Ovary (tissue), 9 donors: ENCODE data around the gene FAM81B. TPM values are rescaled to one million over a fixed set of nuclear protein-coding genes. Genes with fewer than 3 reads are reported as not detected.
"Not testable (repeated sequence)": the region's sequence is repeated elsewhere in the genome, so short reads cannot be mapped to it uniquely, and the experiment has no call there.

Experiments
- DNase-seq, 5 donors: peaks; one replicate each; pipeline ENCODE4 v3.0.0-alpha.2; 2019 to 2020
- H3K27ac ChIP-seq, 2 donors: fragments of 200-600 bp; one replicate each; pipeline versions ENCODE4 v1.5.1 to v1.8.0; 2019 to 2022
- H3K27me3 ChIP-seq: fragments of 200-600 bp; one replicate; pipeline ENCODE4 v1.8.0; 2022
- H3K36me3 ChIP-seq: fragments of 200-600 bp; sonication (generic); one replicate; pipeline ENCODE4 v1.5.1; 2019
- H3K4me1 ChIP-seq: one replicate; pipeline ENCODE4 v1.8.1; 2013; ENCODE audit warnings: mild to moderate bottlenecking, moderate library complexity; ENCODE audit not compliant: insufficient read depth
- H3K4me3 ChIP-seq: fragments of 200-600 bp; sonication (generic); one replicate; pipeline ENCODE4 v1.5.1; 2017
- H3K9me3 ChIP-seq, 2 donors: fragments of 200-600 bp in 1 of 2; sonication (generic) in 1 of 2; one replicate each; pipeline versions ENCODE4 v1.5.1 to v1.8.1; 2013 to 2019; ENCODE audit warnings: mild to moderate bottlenecking in 1 of 2, moderate library complexity in 1 of 2
- CTCF ChIP-seq, 3 donors: fragments of 450-650 bp in 2 of 3; fragments of 200-600 bp in 1 of 3; IDR thresholded peaks; one replicate each; pipeline versions ENCODE4 v1.5.1 to v1.8.0; 2016 to 2022; ENCODE audit warnings: antibody characterized with exemption in 3 of 3, mild to moderate bottlenecking in 1 of 3
- EP300 ChIP-seq: sonication (generic); formaldehyde crosslinking; IDR thresholded peaks from one replicate; pipeline ENCODE4 v1.6.1; 2017; ENCODE audit warnings: antibody characterized with exemption
- POLR2A ChIP-seq: fragments of 450-650 bp; IDR thresholded peaks from one replicate; pipeline ENCODE4 v1.6.1; 2017; ENCODE audit warnings: antibody characterized with exemption, mild to moderate bottlenecking, moderate library complexity
- WGBS, 3 donors: extraction: QIAGEN DNeasy Blood & Tissue Kit in 1 of 3; methylation state at CpG; one replicate each; pipeline versions ENCODE4 v1.1.5 to v1.1.7; 2013 to 2017; 5-methylcytosine and 5-hydroxymethylcytosine counted together
- intact Hi-C, 4 donors: fragments of 100-400 bp; cut with DNase I; formaldehyde crosslinking; loops; one replicate each; pipeline versions ENCODE4 v1.11.0 to v1.15.1; 2022 to 2023
- polyA plus RNA-seq, 2 donors: library from polyadenylated mRNA; stranded (reverse); fragments of 200-250 nt in 1 of 2; fragments of 350-450 nt in 1 of 2; fragmentation: Illumina TruSeq in 1 of 2; extraction: RNeasy Lipid Tissue Mini Kit (QIAGEN cat#74804) in 1 of 2; gene quantifications; one replicate each; pipeline ENCODE4 v1.2.3, GENCODE V29; 2013 to 2014
- total RNA-seq, 7 donors: library from RNA; depleted of rRNA in 2 of 7; stranded (reverse); fragments of >200 nt in 2 of 7; fragmentation: NEBNext Ultra II Directional in 3 of 7; extraction: Animal tissue kit (Norgen Biotek cat#: 25700) in 3 of 7; gene quantifications; one replicate each; pipeline versions ENCODE4 v1.1.0 to v1.2.4, GENCODE V29; 2016 to 2023
- donor health status: DM: no; HTN: no; CAD: no; lungs with moderate emphysema.
- donor health status: DM: no; HTN: no; CAD: no.
- donor health status: Bipolar disorder and iron deficiency.
- donor health status: DM: yes; HTN: yes; CAD: no.
- donor health status: DM: no; HTN: no; CAD: no.
- donor health status: DM: yes; HTN: yes; CAD: no.

FAM81B gene
- total and polyA plus RNA-seq, 9 donors = 0.36 to 20.8 (median 2.3) TPM; not detected in 3

DNA sequence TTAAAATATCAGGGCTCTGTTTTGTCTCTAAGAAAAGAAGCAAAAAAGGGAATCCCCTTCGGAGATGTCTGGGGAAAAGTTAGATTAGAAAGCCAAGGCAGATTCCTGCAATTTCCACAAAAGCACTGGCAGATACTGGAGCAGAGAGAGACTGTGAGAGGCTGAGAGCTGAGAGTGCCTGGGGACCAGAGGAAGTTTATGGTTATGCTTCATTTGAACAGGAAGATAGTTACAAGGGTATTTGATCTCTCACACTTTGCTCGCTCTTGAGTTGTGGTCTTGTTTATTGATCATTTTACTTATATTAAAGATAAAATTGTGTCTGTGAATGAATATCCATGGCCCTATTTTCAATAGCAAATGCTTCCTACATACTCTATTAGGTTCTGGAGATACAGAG is 32.8 kb upstream of the FAM81B start:
- TF ChIP-seq CTCF (IDR thresholded peaks at IDR 0.05) (no peak), EP300 (no peak), POLR2A (no peak)

GRCh38 chr5:95358848-95359247 is 32.3 kb upstream of the FAM81B start:
- Histone ChIP-seq H3K9me3 (no peaks in the 10 kb centered on the region), H3K36me3 (no peaks in the 10 kb centered on the region), H3K4me3 (no peak overlapping the region), H3K27ac (no peak overlapping the region), H3K27me3 (no peaks in the 10 kb centered on the region), H3K4me1 (no peaks in the 10 kb centered on the region)
- DNase-seq = no peak
- 42 to 57% (median 46%) methylated on average over 2 of the region's 2 CpGs for WGBS, 3 donors
- TF ChIP-seq CTCF (IDR thresholded peaks at IDR 0.05) (no peak), EP300 (no peak), POLR2A (no peak)
- intact Hi-C loops = no loop called here

More for the DNA sequence above, 32.8 kb upstream of the FAM81B start:
- no peak overlapping the region for H3K4me3 ChIP-seq
- DNase-seq = no peak
- no peaks in the 10 kb centered on the region for H3K4me1 ChIP-seq
- no peaks in the 10 kb centered on the region for H3K9me3 ChIP-seq
- no peaks in the 10 kb centered on the region for H3K36me3 ChIP-seq
- no peak overlapping the region for H3K27ac ChIP-seq
- WGBS, 3 donors = 67 to 77% (median 71%) methylated on average over 2 of the region's 2 CpGs
- no peaks in the 10 kb centered on the region for H3K27me3 ChIP-seq
- intact Hi-C loops = no loop called here

DNA sequence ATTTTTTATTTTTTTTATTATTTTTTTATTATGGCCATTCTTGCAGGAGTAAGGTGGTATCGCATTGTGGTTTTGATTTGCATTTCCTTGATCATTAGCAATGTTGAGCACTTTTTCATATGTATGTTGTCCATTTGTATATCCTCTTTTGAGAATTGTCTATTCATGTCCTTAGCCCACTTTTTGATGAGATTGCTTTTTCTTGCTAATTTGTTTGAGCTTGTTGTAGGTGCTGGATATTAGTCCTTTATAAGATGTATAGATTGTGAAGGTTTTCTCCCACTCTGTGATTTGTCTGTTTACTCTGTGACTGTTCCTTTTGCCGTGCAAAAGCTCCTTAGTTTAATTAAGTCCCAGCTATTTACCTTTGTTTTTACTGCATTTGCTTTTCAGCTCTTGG is 30.5 kb upstream of the FAM81B start:
- 82 to 90% (median 89%) methylated on average over 2 of the region's 2 CpGs for WGBS, 3 donors

DNA sequence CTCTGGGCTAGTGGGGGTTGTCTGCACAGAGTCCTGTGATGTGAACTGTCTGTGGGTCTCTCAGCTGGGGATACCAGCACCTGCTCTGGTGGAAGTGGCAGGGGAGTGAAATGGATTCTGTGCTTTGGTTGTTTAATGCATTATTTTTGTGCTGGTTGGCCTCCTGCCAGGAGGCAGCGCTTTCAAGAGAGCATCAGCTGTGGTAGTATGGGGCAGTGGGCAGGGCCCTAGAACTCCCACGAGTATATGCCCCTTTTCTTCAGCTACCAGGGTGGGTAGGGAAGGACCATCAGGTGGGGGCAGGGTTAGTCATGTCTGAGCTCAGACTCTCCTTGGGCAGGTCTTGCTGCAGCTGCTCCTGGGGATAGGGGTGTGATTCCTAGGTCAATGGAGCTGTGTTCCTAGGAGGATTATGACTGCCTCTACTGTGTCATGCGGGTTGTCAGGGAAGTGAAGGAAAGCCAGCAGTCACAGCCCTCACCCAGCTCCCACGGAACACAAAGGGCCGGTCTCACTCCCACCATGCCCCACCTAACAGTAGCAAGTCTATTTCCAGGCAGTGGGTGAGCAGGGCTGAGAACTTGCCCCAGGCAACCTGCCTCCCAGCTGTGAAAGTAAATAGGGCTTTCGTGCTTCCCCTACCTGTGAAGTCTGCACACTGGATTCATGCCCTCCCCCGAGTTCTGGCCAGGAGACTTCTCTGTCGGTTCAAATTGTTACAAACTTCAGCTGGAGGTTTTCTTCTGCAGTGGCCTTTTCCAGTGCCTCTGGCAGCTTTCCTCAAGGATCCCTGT is 25.7 kb upstream of the FAM81B start:
- Histone ChIP-seq H3K36me3 (no peaks in the 10 kb centered on the region), H3K4me3 (no peak overlapping the region), H3K27me3 (no peaks in the 10 kb centered on the region), H3K9me3 (no peaks in the 10 kb centered on the region), H3K4me1 (no peaks in the 10 kb centered on the region), H3K27ac (no peak overlapping the region)
- 76 to 81% (median 78%) methylated on average over 8 of the region's 8 CpGs for WGBS, 3 donors
- intact Hi-C loops = no loop called here
- DNase-seq = no peak
- TF ChIP-seq CTCF (IDR thresholded peaks at IDR 0.05) (no peak), POLR2A (no peak), EP300 (no peak)

More for the DNA sequence above, 30.5 kb upstream of the FAM81B start:
- H3K9me3 ChIP-seq, H3K27ac ChIP-seq, H3K4me3 ChIP-seq, intact Hi-C loops, H3K4me1 ChIP-seq, H3K27me3 ChIP-seq, DNase-seq, H3K36me3 ChIP-seq: not testable (repeated sequence)

- DNase-seq = no peak
Measured at GRCh38 chr5:95369782-95370181, 21.4 kb upstream of the FAM81B start.

More at GRCh38 chr5:95369782-95370181, 21.4 kb upstream of the FAM81B start:
- no peaks in the 10 kb centered on the region for H3K4me1 ChIP-seq
- intact Hi-C loops = no loop called here
- H3K36me3 ChIP-seq = no peaks in the 10 kb centered on the region
- no peaks in the 10 kb centered on the region for H3K9me3 ChIP-seq
- H3K4me3 ChIP-seq = no peak overlapping the region
- no peak for TF ChIP-seq CTCF (IDR thresholded peaks at IDR 0.05)
- no peak for TF ChIP-seq POLR2A
- no peak for TF ChIP-seq EP300
- WGBS, 3 donors = 55 to 59% (median 55%) methylated on average over 3 of the region's 3 CpGs
- no peaks in the 10 kb centered on the region for H3K27me3 ChIP-seq
- H3K27ac ChIP-seq = no peak overlapping the region
